Stimulated activated CD4-positive, alpha-beta T cell treated with anti-CD3 and anti-CD28 coated beads, TNF-alpha, amount 100 ng/mL, for 4 hours (primary cell): Measurements from ENCODE around the gene MGAT2.
"Not testable (repeated sequence)": the region's sequence is repeated elsewhere in the genome, so short reads cannot be mapped to it uniquely, and the experiment has no call there.

Experiments
- DNase-seq, 3 experiments: peaks; one replicate each; pipeline ENCODE4 v3.0.0-alpha.2; 2020; ENCODE audit warnings: low read depth in 3 of 3

MGAT2 gene

GRCh38 chr14:49612251-49612650 lies 8.3 kb upstream of the MGAT2 start:
- no peak for DNase-seq

DNA sequence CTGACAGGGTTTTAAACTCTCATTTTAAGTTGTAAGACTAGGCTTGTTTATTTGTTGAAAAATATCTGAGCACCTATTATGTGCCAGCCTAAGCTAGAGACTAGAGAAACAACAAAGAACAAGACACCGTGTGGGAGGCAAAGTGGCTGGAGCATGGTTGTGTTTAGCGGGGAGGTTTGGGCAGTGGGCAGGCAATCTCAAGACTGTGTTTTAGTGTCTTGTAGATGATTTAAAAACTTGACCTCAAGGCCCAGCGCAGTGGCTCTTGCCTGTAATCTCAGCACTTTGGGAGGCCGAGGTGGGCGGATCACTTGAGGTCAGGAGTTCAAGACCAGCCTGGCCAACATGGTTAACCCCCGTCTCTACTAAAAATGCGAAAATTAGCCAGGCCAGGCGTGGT lies 7.9 kb upstream of the MGAT2 start:
- no peak for DNase-seq

- DNase-seq, result no peak
Observed at GRCh38 chr14:49614196-49614595, 6.4 kb upstream of the MGAT2 start.

DNA sequence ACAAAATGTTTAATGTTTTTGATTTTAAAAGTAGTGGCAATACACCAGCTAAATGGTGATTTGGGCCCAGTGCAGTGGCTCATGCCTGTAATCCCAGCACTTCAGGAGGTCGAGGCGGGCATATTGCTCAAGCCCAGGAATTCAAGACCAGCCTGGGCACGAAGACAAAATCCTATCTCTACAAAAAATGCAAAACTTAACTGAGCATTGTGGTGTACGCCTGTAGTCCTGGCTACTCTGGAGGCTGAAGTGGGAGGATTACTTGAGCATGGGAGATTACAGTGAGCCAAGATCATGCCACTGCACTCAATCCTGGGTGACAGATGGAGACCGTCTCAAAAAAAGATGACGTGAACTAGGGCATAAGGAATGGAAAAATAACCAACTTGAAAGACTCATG lies 4.8 kb upstream of the MGAT2 start:
- DNase-seq, result no peak

- DNase-seq, result no peak
Observed at GRCh38 chr14:49617852-49618519, 2.6 kb upstream of the MGAT2 start.

DNA sequence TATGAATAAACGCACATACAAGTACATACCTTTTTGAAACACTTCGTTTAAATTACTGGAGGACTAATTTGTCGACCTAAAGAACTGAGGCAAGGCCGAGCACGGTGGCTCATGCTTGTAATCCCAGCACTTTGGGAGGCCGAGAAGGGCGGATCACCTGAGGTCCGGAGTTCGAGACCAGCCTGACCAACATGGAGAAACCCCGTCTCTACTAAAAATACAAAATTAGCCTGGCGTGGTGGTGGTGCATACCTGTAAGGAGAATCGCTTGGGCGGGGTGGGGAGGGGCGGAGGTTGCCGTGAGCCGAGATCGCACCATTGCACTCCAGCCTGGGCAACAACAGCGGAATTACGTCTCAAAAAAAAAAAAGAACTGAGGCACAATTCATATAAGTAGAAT lies 1.3 kb upstream of the MGAT2 start:
- not testable (repeated sequence) for DNase-seq

DNA sequence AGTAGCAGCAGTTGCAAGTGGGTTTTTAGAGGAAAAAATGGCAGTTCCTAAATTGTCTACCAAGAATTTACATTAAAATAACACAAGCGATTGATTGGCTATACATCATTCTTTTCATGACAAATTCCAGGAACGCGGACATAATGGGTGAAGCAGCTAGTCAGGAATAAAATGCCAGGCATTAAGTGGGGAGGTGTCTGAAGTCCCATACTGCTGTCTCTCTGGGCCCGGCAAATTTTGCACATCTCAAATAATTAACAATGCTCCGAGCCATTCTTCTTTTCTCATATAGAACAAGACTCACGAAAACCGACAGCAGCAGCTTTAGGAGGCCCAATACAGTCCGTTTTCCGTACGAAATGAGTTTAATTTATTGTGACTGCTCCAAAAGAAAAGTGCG lies 869 bp upstream of the MGAT2 start:
- no peak for DNase-seq

GRCh38 chr14:49621114-49621881 lies 699 bp downstream of the MGAT2 start:
- no peak for DNase-seq

- DNase-seq, result no peak
Observed at GRCh38 chr14:49622022-49622607, 1.5 kb downstream of the MGAT2 start.

- no peak for DNase-seq
Observed at GRCh38 chr14:49623387-49623786, 2.8 kb downstream of the MGAT2 start.

- no peak for DNase-seq
Observed at GRCh38 chr14:49623941-49624839, 3.6 kb downstream of the MGAT2 start.

- peak; percentile 88 to 92 (median 91) for DNase-seq
Observed at GRCh38 chr14:49633640-49634546, 13.3 kb downstream of the MGAT2 start.

DNA sequence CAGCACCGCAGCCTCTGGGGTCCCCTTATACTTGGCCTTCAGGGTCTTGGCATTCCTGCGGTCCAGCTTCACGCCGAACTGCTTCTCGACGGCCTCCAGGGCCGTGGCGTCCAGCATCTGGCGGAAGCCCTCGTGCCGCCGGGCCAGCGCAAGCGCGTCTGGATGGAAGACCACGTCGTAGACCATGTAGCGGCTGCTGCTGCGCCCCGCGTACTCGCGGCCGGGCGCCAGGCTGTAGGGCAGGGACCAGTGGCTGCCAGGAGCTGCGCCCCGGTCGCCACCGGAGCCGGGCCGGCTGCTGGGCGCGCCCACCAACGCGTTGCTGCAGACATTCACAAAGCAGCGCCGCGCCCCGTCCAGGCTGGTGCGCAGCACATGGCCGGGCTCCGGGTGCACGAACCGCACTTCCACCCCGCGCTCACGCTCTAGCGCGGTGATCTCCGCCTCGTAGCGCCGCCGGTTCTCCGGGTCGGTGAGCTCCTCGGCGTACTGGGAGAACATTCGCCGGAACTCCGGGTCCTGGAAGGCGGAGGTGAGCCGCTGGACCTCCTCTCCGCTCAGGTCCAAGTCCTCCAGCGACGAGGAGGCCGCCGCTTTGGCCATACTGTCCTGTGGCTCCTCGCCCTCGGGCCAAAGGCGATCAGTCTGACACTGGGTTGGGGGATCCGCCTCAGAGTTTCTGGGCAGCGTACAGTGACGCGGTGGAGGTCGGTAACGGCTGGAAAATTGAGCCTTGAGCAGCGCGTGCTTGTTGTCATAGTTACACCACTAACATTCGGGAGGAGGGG lies 14.1 kb downstream of the MGAT2 start, which contains the start of gene DNAAF2:
Gene DNAAF2, minus strand, starts transcription at position 698 of the 788 bp plus-strand sequence. Its CDS starts 95 bp downstream, at position 603.
- DNase-seq, result peak; percentile 43 to 49 (median 45)

GRCh38 chr14:49636866-49637265 lies 16.3 kb downstream of the MGAT2 start:
- no peak for DNase-seq

DNA sequence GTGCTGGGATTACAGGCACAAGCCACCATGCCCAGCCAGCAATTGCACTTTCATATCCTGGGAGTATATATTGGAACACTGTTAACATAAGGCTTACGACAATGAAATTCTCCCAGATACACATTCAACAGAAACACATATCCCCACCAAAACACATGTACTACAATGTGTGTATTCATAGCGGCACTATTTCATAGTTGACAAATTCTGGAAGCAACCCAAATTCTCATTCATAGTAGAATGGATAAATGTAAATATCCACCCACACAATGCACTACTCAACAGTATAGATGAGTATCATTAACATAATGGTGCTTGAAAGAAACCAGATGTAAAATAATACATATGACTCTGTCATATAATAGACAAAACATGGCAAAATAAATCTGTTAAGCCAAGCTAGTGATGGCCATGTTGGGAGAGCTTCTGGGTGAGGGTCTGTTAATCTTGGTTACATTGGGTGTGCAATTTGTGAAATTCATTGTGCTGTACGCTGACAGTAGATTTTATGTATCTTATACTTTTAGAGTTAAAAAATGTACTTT lies 17.0 kb downstream of the MGAT2 start:
- no peak for DNase-seq

DNA sequence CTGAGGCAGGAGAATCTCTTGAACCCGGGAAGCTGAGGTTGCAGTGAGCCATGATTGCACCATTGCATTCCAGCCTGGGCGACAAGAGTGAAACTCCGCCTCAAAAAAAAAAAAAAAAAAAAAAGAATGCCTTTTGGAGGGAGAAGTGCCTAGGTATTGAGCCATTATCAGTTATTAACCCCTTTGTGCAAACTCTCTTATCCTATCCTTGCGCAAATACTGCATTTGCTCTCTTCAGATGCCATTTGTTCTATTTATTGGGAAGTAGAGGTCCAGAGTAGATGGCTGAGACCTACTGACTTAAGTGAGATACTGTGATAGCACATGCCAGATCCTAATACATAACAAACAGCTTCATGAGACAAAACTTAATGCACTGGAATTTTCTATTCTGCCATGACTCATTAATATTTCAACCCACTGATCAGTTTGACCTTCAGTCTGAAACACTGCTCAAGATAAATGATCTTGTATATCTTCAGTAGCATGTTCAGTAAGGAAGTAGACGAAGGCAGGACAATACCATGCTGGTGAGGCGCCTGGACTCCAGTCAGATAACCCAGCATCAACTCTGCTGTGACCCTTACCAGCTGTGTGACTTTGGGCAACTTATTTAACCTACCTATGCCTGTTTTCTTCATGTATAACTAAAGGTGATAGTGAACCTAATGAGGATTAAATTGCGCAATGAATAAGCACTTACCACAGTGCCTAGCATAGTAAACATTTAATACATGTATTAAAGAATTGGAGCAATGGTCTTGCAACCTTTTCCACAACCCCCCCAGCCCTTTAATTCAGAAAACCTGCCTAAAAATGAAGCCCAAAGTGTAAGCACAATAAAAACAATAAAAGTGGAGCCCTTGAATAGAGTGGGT lies 20.2 kb downstream of the MGAT2 start:
- DNase-seq, result no peak

- DNase-seq, result no peak
Observed at GRCh38 chr14:49641697-49642129, 21.1 kb downstream of the MGAT2 start.

GRCh38 chr14:49642163-49642562 lies 21.6 kb downstream of the MGAT2 start:
- no peak for DNase-seq

DNA sequence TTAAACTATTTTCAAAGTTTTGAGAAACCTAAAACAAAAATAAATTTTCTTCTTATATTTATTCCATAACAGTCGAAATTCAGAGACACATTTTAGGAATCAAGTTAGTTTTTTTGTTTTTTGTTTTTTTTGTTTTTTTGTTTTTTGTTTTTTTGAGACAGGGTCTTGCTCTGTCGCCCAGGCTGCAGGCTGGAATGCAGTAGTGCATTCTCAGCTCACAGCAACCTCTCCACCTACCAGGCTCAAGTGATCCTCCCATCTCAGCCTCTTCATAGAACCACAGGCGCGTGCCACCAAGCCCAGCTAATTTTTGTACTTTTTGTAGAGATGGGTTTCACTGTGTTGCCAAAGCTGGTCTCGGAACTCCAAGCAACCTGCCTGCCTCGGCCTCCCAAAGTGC lies 32.9 kb downstream of the MGAT2 start:
- no peak for DNase-seq
